Osteocyte (in vitro differentiated cells): ENCODE data around the gene GTF2F2. TPM values are rescaled to one million over a fixed set of nuclear protein-coding genes. Genes with fewer than 3 reads are reported as not detected.

ENCODE experiments used
- DNase-seq: peaks from one replicate; pipeline ENCODE4 v3.0.0; 2021; ENCODE audit warnings: mixed read lengths; ENCODE audit not compliant: unreplicated experiment; ENCODE audit errors: extremely low spot score
- H3K27ac Mint-ChIP-seq: one replicate; pipeline ENCODE4 v1.8.0; 2021; ENCODE audit warnings: mild to moderate bottlenecking, mixed read lengths; ENCODE audit not compliant: unreplicated experiment
- H3K27me3 Mint-ChIP-seq: one replicate; pipeline ENCODE4 v1.8.0; 2021; ENCODE audit warnings: mixed read lengths; ENCODE audit not compliant: unreplicated experiment
- H3K36me3 Mint-ChIP-seq: one replicate; pipeline ENCODE4 v1.8.0; 2021; ENCODE audit warnings: mixed read lengths; ENCODE audit not compliant: unreplicated experiment
- H3K4me1 Mint-ChIP-seq: one replicate; pipeline ENCODE4 v1.8.0; 2021; ENCODE audit warnings: mixed read lengths; ENCODE audit not compliant: unreplicated experiment
- H3K4me3 Mint-ChIP-seq: one replicate; pipeline ENCODE4 v1.8.0; 2021; ENCODE audit warnings: mild to moderate bottlenecking, moderate library complexity, mixed read lengths; ENCODE audit not compliant: unreplicated experiment
- H3K9me3 Mint-ChIP-seq: one replicate; pipeline ENCODE4 v1.8.0; 2021; ENCODE audit warnings: mixed read lengths; ENCODE audit not compliant: unreplicated experiment
- total RNA-seq: library from RNA; stranded (reverse); gene quantifications from 2 replicates; pipeline ENCODE4 v1.2.1, GENCODE V29; 2021
- TF ChIP-seq, protein P1 (sequence below): fragments of 200-600 bp; sonication (generic); IDR thresholded peaks from 2 replicates; pipeline ENCODE4 v1.5.0; 2021; ENCODE audit warnings: antibody characterized with exemption, mild to moderate bottlenecking, moderate library complexity

The GTF2F2 gene
- total RNA-seq, 1 donor from 2014 or later = 15.6 TPM

DNA sequence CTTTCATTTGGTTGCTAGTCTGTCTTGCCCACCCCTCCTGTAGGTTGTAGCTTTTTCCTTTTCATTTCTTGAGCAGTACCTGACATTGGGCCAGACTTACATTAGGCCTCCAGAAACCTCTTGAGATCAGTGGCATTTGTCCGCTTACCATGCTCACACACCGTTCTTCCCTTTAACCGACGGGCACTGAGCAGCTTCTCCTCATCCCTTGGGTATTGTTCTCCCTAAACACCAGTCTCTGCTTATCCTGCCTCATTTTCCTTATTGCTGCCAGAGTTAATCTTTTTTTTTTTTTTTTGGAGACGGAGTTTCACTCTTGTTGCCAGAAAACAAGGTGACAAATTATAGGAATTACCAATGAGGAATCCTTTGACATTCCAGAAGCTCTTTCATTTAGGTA lies 107.7 kb downstream of the GTF2F2 start:
- Mint-ChIP-seq H3K9me3 (no peaks in the 10 kb centered on the region), H3K27ac (no peak overlapping the region), H3K4me1 (peaks cover 10% of the 10 kb centered on the region), H3K27me3 (no peaks in the 10 kb centered on the region), H3K4me3 (no peak overlapping the region), H3K36me3 (peaks cover 3% of the 10 kb centered on the region)
- DNase-seq = no peak
- TF ChIP-seq, protein P1, sequence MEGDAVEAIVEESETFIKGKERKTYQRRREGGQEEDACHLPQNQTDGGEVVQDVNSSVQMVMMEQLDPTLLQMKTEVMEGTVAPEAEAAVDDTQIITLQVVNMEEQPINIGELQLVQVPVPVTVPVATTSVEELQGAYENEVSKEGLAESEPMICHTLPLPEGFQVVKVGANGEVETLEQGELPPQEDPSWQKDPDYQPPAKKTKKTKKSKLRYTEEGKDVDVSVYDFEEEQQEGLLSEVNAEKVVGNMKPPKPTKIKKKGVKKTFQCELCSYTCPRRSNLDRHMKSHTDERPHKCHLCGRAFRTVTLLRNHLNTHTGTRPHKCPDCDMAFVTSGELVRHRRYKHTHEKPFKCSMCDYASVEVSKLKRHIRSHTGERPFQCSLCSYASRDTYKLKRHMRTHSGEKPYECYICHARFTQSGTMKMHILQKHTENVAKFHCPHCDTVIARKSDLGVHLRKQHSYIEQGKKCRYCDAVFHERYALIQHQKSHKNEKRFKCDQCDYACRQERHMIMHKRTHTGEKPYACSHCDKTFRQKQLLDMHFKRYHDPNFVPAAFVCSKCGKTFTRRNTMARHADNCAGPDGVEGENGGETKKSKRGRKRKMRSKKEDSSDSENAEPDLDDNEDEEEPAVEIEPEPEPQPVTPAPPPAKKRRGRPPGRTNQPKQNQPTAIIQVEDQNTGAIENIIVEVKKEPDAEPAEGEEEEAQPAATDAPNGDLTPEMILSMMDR = no peak

DNA sequence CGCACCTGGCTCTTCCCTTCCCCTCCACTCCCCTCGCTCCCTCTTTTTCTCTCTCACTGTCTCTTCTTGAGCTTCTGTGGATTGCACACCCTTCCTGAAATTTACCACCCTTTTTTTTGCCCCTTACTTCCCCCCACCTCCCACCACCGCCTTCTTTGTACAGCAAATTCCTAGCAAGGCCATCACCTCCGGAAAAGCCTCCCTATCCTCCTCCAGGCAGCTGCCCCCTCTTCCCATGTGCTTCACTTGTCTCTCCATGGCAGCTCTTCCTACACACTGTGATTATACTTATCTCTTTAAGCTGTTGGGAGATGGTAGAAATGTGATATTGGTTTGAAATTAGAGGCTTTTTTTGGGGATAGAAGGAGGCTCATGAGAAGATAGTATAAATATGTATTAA lies 108.9 kb downstream of the GTF2F2 start:
- Mint-ChIP-seq H3K4me3 (no peak overlapping the region), H3K36me3 (peaks cover 3% of the 10 kb centered on the region), H3K9me3 (no peaks in the 10 kb centered on the region), H3K4me1 (peaks cover 10% of the 10 kb centered on the region), H3K27ac (no peak overlapping the region), H3K27me3 (no peaks in the 10 kb centered on the region)
- TF ChIP-seq, protein P1 = no peak
- no peak for DNase-seq

DNA sequence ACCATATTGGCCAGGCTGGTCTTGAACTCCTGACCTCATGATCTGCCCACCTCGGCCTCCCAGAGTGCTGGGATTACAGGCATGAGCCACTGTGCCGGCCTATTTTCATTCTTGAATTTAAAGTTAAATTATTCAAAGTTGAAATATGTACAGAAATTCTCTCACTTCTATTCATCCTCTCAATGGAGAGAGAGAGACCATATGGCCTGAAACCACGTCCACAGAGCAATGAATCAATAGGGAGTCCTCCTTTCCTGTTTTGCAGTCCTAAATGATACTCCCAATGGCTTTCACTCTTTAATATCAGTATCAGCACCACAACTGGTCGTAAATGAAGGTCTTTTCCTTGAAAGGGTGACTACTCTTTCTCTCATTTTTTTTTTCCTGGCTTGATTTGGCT lies 111.0 kb downstream of the GTF2F2 start:
- no peak for DNase-seq
- Mint-ChIP-seq H3K27me3 (no peaks in the 10 kb centered on the region), H3K4me1 (peaks cover 20% of the 10 kb centered on the region), H3K9me3 (no peaks in the 10 kb centered on the region), H3K36me3 (peaks cover 3% of the 10 kb centered on the region), H3K27ac (peak overlapping the region; percentile 87), H3K4me3 (no peak overlapping the region)
- TF ChIP-seq, protein P1 = no peak

DNA sequence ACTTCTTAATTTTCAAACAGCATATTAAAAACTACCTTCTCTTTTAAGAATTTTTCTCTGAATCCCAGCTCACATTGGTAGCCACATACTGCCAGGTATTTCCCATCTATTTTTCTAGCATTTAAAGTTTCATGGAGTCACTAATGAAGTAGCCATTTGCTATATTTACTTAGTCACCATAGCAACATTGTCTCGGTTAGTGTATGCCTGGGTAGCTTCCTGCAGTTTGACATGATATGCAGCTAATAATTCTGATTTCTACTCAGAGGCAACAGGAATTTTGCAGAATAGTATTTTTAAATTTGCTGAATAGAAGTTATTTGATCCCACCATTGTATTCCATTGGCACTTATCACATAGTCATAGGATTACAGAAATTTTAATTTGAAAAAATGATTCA lies 111.4 kb downstream of the GTF2F2 start:
- Mint-ChIP-seq H3K4me3 (no peak overlapping the region), H3K36me3 (peaks cover 3% of the 10 kb centered on the region), H3K4me1 (peaks cover 24% of the 10 kb centered on the region), H3K27ac (peak overlapping the region; percentile 87), H3K9me3 (no peaks in the 10 kb centered on the region), H3K27me3 (no peaks in the 10 kb centered on the region)
- TF ChIP-seq, protein P1 = no peak
- no peak for DNase-seq

DNA sequence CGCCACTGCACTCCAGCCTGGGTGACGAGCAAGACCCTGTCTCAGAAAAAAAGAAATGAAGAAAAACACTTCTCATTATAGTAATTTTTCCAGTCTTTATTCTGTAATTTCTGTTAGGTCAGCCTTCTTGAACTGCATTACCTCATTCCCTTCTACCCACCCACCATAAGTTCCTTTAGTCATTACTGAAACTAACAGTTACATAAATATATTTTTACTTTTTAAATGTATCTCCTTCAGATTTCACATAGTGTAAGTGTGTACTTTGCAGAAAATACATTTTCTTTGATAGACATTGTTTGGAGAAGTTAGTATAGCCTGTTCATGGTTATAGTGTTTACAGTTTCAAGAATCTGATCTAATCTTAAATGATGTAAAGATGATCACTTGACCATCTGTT lies 112.3 kb downstream of the GTF2F2 start:
- Mint-ChIP-seq H3K9me3 (no peaks in the 10 kb centered on the region), H3K4me1 (peaks cover 25% of the 10 kb centered on the region), H3K36me3 (peaks cover 3% of the 10 kb centered on the region), H3K27ac (no peak overlapping the region), H3K27me3 (no peaks in the 10 kb centered on the region), H3K4me3 (no peak overlapping the region)
- TF ChIP-seq, protein P1 = no peak
- DNase-seq = no peak
